Activated CD4-positive, alpha-beta T cell treated with anti-CD3 and anti-CD28 coated beads, Interleukin-2, Interleukin-6, amounts not matched to agents 100 ng/mL and 50 ng/mL, durations not matched to agents 16 hours and 8 hours (primary cell): Measurements from ENCODE around the gene ITIH3.

Experiments used
- DNase-seq: peaks from one replicate; pipeline ENCODE4 v3.0.0-alpha.2; 2020

Gene ITIH3

GRCh38 chr3:52831500-52832301, 37.1 kb downstream of the ITIH3 start:
- no peak for DNase-seq

DNA sequence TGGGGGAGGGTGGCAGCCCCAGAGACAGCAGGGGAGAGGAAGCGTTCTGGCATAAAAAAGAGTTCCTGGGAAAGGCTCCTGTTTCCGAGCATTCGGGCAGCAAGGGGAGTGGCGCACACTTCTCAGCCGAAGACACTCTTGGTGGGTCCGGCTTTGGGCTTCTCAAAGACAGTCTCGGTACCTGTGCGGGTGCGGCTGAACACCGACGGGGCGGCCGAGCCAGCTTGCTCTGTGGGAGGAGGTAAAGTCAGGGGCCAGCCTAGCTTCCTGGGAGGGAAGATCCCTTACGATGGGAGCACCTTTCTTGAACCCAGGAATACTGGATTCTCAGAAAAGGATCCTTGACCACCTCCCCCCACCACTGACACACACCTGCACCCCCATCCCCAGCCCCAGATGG, 38.6 kb downstream of the ITIH3 start:
- DNase-seq, result no peak

DNA sequence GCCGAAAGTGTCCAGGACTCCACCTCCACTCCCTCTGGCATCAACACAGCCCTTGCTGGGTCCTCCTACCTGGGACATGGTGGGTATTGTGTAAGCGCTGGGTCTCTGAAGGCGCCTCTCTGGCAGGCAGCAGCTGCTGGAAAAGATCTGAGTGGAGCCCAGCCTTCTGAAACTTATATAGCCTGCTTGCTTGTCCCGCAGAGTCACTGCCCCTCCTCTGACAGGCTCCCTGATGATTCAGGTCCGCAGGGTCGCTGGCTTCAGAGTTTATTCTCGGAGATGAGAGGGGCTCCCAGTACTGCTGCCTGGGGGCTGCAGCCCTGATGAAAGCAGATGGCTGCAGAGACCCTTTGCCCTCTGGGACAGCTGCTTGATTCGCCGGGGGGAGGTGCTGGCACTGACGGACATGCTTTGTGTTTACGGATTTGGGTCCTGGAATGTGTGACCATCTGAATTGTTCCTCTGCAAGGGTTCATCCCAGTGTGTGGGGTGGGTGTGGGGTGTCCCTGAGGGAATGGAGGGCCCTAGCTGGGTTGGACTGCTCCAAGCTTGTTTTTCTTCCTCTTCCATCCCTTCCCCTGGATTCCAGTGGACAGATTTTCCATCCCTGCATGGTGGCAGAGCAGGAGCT, 40.4 kb downstream of the ITIH3 start, which contains the start of gene MUSTN1:
TSS of gene MUSTN1 (minus strand) at position 149 of the 631 bp plus-strand sequence. CDS start at position 78, 71 bp downstream.
- DNase-seq, result no peak

DNA sequence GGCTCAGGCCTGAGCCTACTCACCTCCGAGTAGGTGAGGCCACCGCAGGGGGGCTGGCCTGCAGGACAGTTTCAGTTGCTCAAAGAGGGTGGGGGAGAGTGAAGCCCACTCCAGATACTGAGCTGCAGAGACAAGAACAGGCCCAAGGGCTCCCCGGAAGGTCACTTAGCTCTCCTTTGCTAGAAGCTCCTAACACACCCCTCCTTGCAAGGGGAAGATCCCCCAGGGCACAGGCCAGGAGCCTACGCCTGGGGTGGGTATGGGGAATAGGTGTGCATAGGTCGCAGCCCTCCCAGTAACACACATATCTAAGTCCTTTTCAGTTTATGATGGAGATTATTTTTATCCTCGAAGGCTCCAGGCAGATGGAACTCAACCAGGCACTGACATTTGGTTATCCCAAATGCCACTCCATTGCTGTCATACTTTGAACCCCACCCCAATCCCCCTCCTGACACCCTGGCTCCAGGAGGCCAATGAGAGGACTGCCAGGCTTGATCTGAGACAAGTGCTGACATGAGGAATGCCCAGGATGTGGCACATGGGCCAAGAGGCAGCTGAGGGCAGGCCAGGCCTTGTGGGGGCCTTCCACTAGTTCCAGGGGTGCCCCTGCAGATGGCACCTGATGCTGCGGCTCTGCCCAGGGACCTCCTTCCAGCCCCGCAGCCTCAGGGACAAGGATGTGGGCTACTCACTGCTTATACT, 41.3 kb downstream of the ITIH3 start:
- no peak for DNase-seq

DNA sequence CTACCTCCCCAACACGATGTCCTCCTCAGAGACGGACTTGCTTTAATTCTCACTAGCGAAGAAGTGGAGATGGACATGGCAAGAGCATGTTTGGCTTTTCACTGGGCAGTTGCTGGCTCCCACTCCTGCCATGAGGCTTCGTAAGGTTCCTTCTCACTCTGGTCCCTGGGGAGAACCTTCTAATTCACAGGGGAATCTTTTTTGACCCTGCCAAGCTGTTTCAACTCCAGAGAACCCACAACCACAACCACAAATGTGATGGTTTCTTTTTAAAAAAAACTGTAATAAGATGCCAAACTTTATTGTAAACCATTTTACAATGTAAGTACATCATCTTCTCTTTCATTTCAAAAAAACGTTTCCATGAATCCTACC, 41.9 kb downstream of the ITIH3 start:
- DNase-seq, result no peak

DNA sequence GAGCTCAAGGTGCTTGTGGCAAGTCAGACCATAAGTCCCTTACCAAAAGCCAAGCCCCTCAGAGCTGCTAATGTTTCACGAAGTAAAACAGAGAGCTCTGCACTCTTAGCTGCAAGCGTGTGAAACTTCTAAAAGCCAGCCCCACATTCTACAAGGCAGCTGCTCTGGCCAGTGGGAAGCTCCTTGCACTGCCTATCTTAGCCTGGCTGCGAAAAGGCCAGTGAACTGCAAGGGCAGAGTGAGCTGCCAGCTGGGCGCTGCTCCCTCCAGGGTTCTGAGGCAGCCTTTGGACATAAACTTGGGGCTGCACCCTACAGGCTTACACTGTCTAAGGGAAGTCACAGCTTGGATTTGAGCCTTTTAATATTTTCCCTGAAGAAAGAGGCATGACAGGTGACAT, 42.4 kb downstream of the ITIH3 start:
- DNase-seq, result no peak

DNA sequence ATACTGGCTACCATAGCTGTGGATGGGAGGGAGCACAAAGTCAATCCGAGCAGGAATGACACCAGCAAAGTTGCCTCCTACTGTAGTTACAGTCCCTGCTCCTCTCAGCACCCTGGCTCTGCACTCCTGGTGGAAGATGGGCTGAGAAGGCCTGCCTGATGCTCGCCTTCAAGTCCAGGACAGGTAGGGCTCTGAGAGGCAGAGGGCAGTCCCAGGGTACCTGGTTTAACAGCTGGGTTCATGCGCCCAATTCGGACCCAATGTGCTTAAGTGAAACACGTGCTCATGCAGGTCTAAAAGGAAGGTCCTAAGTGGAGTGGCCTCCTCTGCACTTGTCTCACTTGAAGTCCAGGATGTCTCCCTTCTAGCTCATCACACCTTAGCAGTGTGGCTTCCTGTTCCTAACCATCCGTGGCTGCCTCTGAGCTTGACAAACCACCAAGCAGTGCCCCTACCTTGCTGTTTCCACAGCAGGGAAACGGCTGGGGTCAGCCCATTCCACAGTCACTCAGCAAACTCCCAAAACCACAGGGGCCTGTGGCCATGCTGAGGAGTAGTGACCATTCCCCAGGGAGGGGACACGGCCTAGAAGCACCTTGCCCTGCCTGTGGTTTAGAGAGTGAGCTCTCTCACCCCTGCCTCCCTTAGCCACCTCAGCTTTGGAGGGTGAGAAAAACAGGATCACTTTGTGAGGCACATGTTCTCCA, 44.1 kb downstream of the ITIH3 start:
- DNase-seq, result peak; percentile 47

- DNase-seq, result no peak
Measured at GRCh38 chr3:52839268-52839575, 44.6 kb downstream of the ITIH3 start.

DNA sequence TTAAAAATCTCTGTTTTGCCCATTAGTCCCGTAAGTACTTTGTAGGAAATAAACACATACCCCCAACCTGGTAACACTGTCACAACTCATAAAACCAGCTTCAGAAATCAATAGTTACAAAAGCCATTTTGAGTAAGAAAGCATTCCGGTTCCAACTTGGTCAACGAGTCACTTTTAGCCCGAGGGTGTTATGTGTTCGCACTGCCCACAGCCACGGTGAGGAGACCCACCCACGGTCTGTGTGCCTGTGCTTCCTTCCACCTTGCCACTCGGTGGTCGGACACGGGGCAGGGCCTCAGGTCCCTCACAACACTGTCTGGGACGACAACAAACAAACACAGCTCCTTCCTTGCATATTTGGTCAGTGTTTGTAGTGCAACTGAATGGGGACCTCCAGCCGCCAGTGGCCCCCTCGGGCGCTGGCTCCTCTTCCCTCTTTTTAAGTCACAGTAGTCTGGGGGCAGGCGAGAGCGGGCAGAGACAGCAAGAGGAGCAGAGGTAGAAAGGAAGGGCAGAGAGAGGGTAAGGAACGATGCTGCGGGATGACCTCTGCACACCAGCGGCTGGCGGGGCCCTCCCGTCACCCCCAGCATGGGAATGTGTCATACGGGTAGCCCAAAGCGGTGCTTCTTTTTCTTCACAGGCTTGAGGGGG, 45.4 kb downstream of the ITIH3 start:
- no peak for DNase-seq

- DNase-seq, result no peak
Measured at GRCh38 chr3:52841211-52841980, 46.8 kb downstream of the ITIH3 start.

GRCh38 chr3:52841981-52842340, 47.4 kb downstream of the ITIH3 start:
- DNase-seq, result no peak

- DNase-seq, result no peak
Measured at GRCh38 chr3:52842424-52842823, 47.8 kb downstream of the ITIH3 start.

DNA sequence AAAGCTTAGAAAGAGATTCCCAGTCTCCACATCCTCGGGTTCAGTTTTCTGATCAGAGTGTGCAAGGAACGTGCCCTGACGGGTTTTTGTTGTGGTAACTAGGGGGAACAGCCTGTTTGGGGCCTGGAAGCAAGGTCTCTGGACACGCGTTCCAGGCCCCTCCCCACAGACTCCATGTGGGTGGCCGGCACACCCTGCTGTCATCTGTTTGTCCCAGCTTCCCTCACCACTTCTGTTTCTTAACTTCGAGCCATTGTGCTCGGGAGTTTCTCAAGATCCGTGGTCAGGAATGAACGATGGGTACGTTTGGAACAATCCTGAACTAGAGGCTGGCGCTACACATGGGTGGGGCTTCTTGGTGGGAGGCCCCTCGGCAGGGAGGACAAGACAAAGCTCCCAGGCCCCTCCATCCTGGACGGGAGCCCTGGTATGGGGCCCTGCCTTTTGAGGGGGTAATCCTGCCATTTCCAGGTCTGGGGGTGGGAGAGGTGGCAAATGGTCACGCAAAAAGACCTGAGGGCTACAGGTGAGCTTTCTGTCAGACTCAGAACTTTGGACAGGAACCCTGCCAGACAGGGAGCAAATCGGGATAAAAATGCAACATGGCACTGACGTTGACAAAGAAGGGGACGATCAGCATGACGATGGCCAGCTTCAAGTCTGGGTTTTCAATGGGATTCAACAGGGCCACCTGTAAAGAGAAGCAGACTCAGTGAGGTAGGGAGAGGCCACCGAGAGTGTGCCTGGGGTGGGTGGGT, 48.7 kb downstream of the ITIH3 start:
- DNase-seq, result no peak

GRCh38 chr3:52843881-52844280, 49.3 kb downstream of the ITIH3 start:
- DNase-seq, result no peak

DNA sequence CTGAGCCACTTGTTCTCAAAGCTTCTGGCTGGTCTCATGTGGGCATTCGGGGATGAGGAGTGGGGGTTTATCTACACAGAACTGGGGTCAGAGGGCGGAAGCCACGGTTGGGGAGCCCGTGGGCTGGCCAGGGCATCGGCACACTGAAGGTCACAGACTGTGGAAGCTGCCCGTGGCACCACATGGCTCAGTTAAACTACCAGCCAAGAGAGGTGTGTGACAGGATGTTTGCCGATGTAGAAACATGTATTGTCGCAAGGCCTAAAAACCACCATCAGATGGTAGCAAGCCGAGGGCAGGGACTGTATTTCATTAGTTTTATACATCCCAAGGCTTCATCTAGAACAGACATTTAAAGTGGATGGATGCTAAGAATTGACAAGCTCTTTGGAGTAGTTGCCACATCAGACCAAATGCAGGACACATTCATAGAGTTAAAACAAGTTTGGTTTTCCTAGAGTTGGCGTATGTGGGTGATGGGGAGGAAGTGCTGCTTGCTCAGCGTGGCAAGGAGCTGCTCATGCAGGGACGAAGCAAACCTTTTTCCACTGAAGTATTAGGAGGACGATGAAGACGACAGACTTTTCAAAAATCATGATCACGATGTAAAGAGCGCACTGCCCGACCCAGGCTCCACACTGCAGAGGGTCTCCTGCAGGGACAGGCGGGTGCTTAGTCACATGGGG, 49.8 kb downstream of the ITIH3 start:
- DNase-seq, result no peak

DNA sequence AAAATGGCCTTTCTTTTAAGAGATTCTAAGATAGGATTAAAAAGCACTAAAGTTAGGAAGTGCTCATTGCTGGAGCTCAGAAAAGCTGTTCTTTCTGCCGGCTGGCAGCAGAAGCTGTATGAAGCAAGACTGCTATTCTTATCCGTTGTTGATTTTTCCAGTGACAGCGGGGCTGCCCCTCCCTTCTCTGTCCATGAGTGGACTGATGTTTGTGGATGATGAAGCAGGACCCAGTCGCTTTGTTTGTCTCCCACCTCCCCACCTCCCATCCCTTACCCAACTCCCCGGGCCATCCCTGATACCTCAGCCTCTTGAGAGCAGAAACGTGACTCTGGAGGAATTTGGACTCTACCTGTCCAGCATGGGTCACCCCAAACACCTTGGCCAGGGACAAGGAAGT, 50.6 kb downstream of the ITIH3 start:
- no peak for DNase-seq

GRCh38 chr3:52845691-52846431, 51.3 kb downstream of the ITIH3 start:
- DNase-seq, result no peak

- DNase-seq, result no peak
Measured at GRCh38 chr3:52846432-52846965, 51.9 kb downstream of the ITIH3 start.

GRCh38 chr3:52847241-52847640, 52.6 kb downstream of the ITIH3 start:
- no peak for DNase-seq

GRCh38 chr3:52847726-52848125, 53.1 kb downstream of the ITIH3 start:
- no peak for DNase-seq
